HG03521 (cell line): ENCODE data around the gene PRORP.
A peak's percentile ranks its signal among the peaks of the same experiment; 100 is the strongest.
"Not testable (repeated sequence)": the region's sequence is repeated elsewhere in the genome, so short reads cannot be mapped to it uniquely, and the experiment has no call there.

Source experiments
- ATAC-seq: cut with Tn5 transposase; IDR thresholded peaks from one replicate; pipeline ENCODE4 v1.9.1; 2021; ENCODE audit warnings: mild to moderate bottlenecking, moderate library complexity; ENCODE audit not compliant: unreplicated experiment

The PRORP gene

DNA sequence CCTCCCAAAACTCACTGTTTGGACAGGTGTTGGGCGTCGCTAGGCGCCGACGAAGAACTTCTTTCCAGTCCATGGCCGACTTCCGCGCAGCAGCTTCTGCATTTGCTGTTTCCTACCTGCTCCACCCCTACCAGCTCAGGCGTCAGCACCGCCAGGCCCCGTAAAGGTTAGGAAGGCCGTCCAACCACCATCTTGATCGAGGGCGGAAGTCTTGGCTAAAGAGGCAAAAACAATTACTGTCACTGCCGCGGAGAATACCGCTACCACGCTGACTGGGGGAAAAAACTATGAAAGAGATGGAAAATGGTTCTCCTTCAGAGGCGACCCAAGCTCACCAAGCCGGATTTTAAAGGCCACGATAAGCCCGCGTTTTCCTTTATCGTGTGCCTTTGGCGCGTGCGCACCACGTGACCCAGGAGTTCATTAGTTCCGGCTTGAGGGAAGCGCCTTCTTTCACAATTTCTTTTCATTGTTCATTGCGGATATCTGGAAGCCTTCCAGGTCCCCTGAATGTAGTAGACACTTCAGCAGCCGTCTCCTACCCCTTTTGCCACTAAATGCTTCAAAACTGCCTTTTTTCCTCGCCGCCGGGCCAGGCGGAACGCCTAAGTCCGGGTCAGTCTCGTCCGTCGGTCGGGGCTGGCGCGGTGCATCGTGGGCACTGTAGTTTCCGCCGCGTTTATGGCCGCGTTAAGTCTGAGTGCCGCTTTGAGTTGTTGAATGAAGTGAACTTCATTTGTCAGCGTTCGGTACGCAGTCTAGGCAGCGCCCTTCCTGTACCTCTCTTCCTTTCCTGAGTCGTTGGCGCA lies at the start of gene PRORP, which contains the start of gene PPP2R3C:
TSS of gene PRORP (plus strand) at position 666 of the 809 bp plus-strand sequence. CDS start 694 bp downstream, outside the sequence.
TSS of gene PPP2R3C (minus strand) at position 104 of the 809 bp plus-strand sequence. CDS start at position 73, 31 bp downstream.
- ATAC-seq, result peak; percentile 84

DNA sequence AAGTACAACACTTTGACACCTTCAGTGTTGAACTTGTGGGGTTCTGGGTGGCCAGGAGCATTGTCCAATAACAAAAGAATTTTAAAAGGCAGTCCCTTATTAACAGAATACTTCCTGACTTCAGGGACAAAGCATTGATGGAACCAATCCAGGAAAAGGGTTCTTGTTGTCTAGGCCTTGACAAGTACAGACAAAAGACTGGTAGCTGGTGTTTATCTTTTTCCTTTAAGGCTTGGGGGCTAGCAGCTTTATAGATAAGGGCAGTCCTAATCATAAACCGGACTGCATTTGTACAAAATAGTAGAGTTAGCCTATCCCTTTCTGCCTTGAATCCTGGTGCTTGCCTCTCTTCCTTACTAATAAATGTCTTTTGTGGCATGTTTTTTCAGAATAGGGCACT lies 48.9 kb upstream of the PRORP start:
- no peak for ATAC-seq

DNA sequence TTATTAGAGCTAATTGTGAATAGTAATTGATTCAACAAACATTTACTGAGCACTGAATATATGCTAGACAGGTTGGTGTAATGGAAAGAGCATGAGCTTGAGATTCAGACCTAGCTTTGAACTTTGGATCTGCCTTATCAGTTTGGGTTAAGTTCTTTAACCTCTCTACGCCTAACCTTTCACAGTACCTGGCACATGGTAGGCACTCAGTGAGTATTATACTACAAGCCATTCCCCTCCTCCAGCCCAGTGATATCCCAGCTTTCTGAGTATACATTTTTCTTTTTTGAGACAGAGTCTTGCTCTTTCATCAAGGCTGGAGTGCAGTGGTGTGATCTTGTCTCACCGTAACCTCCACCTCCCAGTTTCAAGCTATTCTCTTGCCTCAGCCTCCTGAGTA lies 44.3 kb upstream of the PRORP start:
- ATAC-seq, result no peak

DNA sequence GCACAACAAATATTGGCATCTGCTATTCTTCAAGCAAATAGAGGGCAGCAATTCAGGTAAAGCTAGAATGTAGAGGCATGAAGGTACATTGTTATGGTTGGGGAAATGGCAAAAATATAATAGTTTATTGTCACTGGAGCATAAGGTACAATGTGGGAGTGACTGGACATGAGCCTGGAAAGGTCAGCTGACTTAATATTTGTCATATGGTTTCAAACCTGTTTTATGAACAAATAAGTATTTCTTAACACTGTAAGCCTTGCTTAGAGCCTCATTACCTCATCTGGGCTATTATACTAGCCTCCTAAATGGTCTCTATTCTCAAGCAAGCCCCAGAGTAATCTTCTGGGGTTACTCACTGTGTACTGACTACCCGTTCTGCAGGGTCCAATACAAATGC lies 42.6 kb upstream of the PRORP start:
- no peak for ATAC-seq

DNA sequence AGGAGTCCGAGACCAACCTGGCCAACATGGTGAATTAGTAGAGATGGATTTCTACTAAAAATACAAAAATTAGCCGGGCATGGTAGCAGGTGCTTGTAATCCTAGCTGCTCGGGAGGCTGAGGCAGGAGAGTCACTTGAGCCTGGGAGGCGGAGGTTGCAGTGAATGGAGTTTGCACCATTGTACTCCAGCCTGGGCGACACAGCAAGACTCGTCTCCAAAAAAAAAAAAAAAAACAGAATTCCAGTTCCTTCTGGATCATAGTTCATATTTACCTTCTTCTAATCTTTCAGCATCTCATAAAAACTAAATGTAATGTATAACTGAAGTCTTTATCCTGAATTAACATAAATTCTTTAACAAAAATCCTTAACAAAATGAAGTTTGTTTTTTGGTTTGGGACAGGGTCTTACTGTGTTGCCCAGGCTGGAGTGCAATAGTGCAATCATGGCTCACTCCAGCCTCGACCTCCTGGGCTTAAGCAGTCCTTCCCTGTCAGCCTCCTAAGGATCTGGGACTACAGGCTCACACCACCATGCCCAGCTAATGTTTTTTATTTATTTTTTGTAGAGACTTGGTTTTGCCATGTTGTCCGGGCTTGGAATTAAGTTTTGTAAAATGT lies 38.7 kb upstream of the PRORP start:
- no peak for ATAC-seq

DNA sequence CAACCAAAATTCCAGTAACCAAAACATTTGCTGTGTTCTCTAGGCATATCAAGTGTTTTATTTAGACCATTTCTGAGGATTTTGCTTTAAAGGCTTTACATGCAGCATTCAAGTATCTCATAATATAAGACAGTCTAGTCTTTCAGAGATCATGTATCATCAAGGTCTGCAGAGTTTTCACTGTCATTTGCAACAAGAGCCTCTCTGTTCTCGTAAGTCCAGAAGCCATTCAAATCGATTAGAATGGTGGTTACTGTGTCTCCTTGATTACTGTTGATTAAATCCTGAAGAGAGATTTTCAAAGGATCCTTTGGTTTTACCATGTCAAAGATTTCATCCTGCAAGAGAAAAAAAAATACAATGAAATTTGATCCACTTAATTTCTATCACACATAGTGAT lies 36.9 kb upstream of the PRORP start:
- no peak for ATAC-seq

DNA sequence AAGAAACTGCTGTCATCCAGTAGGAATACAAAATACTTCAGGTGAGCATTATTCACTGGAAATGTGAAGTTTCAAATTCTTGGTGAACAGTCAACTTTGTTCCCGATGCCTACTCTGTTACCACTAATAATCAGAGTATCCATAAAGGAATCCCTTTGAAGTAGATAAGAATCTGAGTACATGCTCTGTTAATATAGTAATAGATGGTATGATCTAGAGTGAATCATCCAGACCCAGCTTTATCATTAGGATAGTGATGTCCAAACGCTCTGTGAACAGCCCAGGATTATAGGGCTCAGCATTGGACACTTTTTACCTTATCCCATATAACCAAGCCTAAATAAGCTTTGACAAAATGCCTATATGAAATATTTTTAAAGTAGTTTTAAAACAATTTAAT lies 33.8 kb upstream of the PRORP start:
- ATAC-seq, result no peak

DNA sequence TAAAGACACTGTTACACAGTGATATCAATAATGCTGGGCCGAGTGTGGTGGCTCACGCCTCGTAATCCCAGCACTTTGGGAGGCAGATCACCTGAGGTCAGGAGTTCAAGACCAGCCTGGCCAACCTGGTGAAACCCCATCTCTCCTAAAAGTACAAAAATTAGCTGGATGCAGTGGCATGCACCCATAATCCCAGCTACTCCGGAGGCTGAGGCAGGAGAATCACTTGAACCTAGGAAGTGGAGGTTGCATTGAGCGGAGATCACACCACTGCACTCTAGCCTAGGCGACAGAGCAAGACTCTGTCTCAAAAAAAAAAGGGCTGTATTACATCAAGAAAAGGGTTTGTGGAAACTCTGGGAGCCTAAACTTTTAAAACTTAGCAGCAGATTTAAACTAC lies 27.7 kb upstream of the PRORP start:
- ATAC-seq, result not testable (repeated sequence)

DNA sequence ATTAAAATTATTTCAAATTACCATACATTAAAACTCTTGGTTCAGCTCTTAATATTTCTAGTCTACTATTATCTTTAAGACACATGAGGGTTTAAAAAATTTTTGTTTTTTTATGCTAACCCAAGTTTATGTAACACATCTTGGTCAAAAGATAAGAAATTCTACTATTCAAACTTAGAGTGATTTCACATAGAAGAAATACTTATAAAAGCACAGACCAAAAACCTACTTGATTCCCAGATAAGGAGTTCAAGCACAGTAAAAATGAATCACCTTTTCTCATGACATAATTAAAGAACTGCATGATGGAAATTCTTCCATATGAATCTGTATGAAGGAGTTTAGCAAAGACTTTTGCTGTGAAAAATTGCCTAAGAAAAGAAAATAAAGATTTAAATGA lies 14.5 kb upstream of the PRORP start:
- no peak for ATAC-seq

DNA sequence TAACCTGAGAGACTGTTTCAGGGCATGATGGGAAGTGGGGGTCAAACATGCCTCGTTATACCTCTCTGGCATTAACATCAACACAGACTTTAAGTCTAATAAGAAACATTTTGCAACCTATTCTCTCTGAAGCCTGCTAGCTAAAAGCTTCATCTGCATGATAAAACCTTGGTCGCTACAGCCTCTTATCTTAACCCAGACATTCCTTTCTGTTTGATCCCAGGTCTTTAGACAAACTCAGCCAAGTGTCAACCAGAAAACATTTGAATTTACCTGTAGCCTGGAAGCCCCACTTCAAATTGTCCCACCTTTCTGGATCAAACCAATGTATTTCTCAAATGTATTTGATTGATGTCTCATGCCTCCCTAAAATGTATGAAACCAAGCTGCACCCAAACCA lies 9.7 kb upstream of the PRORP start:
- ATAC-seq, result no peak

DNA sequence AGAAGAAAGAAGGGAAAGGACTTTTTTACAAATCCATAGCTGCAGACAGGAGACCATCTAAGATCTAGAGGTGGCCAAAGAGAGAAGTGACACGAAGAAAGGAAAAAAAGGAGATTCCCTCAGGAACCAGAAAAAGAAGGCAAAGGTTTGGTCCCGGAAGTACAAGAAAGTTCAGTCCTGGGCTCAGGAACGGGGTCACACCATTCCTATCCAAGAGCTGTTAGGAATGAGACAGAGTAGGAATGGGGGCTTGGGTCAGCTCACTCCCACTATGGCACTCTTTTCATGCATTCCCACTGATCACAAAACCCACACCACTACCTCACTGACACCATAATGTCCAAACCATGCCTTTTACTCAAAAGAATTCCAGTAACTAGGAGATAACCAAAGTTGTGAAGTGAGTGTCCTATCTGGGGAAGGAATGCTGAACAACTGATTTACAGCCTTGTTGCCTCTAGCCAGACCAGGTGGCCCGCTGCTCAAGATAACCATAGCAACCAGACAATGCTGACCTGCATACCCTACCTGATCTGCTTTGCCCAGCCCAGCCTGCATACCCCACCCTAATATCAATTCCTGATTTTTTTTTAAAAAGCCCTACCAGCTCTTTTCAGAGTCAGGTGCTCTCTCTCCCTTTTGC lies 8.9 kb upstream of the PRORP start:
- ATAC-seq, result no peak

DNA sequence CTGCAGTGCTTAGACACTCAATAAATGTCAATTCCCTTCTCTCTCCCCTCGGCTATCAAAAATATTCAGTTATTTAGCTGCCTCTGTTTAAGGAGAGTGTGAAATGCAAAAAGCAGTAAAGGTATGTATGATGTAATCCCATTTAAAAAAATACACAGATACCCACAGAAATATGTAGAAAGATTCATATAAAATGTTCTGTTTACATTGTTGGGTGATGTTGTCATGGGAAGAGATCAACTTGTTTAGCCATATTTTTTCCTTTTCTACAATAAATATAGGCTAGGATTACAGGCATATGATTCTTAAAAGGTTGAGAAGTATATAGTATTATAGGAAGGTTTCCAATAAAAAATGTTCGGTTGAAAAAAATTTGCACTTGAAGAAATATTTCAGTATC lies 8.3 kb upstream of the PRORP start:
- ATAC-seq, result no peak

DNA sequence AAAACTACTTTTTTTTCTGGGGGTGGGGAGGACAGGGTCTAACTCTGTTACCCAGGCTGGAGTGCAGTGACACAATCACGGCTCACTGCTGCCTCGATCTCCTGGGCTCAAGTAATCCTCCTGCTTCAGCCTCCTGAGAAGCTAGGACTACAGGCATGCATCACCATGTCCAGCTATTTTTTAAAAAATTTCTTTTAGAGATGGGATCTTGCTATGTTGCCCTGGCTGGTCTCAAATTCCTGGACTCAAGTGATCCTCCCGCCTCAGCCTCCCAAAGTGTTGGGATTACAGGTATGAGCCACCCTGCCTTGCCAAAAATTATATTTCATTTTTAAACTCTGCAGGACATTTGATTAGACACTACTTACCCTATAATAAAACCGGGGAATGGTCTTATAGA lies 6.1 kb upstream of the PRORP start:
- no peak for ATAC-seq

DNA sequence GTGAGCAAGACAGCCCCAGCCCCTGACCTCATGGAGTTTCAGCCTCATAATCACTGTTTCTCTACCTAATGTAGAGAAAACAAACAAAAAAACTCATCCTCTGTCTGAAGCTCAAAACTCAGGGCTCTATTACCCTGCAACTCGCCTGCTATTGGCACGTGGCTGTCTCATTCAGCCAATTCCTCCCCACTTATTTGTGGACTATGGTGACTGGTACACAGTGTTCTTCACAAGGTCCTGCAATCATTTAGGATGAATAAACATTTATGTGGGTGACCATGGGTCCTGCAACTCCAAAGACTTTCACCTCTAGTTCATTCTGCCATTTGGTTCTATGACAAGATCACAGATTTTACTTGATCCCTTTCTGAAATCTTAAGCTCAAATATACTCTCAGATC lies 5.2 kb upstream of the PRORP start:
- ATAC-seq, result no peak

DNA sequence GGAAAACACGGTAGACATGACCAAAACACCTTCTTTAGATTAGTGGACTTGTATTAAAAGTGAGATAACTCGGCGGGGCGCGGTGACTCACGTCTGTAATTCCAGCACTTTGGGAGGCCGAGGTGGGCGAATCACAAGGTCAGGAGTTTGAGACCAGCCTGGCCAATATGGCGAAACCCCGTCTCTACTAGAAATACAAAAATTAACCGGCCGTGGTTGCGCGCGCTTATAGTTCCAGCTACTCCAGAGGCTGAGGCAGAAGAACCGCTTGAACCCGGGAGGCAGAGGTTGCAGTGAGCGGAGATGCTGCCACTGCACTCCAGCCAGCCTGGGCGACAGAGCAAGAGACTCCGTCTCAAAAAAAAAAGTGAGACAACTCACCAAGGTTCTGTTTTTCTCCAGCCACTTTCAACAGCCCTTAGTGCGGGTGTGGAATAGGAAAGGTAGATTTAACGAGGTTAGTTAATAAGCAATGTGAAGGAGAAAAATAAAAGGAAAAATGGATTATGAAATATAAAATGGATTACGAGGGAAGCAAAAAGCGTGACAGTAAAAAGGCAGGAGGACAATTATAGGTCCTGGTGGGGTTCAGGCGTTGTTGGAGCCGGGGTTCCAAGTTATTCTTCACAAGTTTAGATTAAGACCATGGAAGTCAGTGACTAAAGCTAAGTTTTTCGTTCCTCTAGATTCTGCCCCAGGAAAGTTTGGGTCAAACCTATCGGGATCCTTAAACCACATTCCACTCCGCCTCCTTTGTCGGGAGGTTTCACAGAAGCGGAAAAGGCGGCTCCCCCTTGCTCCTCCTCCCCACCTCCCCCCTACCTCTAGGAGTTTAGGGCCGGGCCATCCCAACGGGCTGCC lies 1.1 kb upstream of the PRORP start:
- no peak for ATAC-seq

DNA sequence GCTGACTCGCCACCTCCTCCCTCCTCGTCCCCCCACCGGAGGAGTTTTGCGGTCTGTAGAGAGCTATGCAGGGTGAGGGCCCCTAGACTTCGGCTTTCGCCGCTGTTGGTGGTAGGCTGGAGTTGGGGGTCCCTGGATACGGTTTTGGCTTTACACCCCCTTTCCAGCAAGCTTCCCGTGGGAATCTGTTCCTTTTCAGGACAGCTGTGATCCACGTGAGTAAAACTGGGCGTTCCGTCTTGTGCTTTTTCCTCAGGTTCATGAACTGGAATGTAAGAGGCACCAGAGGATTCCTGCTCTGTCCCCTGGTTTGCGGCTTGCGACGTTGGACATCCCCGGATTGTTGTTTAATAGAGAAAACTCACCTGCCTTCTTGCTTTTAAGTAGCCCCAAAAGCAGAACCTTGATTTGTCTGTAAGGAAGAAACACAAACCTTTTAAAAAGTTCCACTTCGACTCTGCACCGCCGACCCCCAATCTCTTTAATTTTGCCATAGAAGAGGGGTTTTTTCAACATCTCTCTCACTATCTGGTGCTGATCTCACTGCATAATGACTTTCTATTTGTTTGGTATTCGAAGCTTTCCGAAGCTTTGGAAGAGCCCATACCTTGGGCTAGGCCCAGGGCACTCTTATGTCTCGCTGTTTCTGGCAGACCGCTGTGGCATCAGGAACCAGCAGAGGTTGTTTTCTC lies 490 bp downstream of the PRORP start:
- ATAC-seq, result no peak

DNA sequence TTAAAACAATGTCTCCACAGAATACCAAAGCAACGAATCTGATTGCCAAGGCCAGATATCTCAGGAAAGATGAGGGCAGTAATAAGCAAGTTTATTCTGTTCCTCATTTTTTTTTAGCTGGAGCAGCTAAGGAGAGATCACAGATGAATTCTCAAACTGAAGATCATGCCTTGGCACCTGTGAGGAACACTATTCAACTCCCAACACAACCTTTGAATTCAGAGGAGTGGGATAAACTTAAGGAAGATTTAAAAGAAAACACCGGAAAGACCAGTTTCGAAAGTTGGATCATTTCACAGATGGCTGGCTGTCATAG lies 994 bp downstream of the PRORP start:
- ATAC-seq, result no peak

DNA sequence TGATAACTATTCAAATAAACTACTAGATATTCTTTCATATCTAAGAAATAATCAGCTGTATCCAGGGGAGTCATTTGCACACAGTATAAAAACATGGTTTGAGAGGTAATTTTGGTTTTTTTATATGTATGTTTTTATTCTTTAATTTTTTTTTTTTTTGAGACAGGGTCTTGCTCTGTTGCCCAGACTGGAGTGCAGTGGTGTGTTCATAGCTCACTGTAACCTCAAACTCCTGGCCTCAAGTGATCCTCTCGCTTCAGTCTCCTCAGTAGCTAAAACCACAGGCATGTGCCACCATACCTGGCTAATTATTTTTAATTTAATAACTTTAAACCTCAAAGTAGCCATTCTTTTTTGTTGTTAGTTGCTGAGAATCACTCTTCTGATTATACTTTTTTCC lies 1.8 kb downstream of the PRORP start:
- ATAC-seq, result no peak

DNA sequence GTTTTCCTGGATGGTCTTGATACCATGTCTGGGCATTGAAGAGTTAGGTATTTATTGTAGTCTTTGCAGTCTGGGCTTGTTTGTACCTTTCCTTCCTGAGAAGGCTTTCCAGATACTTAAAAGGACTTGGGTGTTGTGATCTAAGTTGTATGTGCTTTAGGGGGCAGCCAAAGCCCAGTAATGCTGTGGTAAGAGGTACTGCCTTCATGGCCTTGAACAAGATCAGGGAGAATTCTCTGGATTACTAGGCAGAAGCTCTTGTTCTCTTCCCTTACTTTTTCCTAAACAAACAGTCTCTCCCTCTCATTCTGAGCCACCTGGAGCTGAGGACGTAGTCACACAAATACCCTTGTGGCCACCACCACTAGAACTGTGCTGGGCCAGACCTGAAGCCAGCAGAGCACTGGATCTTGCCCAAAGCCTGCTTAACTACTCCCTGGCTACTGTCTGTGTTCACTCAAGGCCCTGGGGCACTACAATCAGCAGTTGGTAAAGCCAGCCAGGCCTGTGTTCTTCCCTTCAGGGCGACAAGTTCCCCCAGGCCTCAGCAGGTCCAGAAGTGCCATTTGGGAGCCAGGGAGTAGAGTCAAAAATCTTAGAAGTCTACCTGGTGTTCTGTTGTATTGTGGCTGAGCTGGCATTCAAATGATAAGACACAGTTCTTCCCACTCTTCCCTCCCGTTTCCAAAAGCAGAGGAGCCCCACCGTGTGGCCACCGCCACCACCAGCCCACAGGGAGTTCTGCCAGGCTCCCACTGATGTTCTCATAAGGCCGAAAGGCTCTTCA lies 11.4 kb downstream of the PRORP start:
- ATAC-seq, result no peak
